ENCODE results near the gene CDK4.
A peak's percentile ranks its signal among the peaks of the same experiment; 100 is the strongest.

The CDK4 gene

DNA sequence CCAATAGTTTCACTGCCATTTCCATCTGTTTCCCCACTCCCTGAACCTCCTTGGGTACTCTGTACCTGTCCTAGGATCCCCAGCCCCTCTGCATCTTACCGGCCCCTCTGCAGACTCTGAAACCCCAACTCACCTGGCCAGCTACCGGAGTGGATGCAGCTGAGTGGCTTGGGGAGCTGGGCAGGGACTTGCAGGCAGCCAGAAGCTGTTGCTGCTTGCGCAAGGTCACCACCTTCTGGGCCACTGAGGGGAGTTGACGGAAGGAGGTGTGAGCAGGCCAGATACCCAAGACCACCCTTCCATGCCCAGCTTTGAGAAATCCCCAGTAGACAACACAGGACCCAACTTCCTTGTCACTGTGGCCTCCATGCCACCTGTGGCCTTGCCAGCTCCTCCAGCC lies 19.8 kb downstream of the CDK4 start:
- in situ Hi-C loops (cut with HindIII; ENCODE audit: low sequenced_read_pairs), result no loop called here
- TF ChIP-seq, protein P1, sequence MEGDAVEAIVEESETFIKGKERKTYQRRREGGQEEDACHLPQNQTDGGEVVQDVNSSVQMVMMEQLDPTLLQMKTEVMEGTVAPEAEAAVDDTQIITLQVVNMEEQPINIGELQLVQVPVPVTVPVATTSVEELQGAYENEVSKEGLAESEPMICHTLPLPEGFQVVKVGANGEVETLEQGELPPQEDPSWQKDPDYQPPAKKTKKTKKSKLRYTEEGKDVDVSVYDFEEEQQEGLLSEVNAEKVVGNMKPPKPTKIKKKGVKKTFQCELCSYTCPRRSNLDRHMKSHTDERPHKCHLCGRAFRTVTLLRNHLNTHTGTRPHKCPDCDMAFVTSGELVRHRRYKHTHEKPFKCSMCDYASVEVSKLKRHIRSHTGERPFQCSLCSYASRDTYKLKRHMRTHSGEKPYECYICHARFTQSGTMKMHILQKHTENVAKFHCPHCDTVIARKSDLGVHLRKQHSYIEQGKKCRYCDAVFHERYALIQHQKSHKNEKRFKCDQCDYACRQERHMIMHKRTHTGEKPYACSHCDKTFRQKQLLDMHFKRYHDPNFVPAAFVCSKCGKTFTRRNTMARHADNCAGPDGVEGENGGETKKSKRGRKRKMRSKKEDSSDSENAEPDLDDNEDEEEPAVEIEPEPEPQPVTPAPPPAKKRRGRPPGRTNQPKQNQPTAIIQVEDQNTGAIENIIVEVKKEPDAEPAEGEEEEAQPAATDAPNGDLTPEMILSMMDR (IDR thresholded peaks at IDR 0.05; ENCODE audit: low read depth, low read length, missing control alignments), result no peak
- H3K4me3 ChIP-seq (ENCODE audit: low read depth, low read length), result no peak overlapping the region
- no peak for DNase-seq (ENCODE audit: low read depth)

DNA sequence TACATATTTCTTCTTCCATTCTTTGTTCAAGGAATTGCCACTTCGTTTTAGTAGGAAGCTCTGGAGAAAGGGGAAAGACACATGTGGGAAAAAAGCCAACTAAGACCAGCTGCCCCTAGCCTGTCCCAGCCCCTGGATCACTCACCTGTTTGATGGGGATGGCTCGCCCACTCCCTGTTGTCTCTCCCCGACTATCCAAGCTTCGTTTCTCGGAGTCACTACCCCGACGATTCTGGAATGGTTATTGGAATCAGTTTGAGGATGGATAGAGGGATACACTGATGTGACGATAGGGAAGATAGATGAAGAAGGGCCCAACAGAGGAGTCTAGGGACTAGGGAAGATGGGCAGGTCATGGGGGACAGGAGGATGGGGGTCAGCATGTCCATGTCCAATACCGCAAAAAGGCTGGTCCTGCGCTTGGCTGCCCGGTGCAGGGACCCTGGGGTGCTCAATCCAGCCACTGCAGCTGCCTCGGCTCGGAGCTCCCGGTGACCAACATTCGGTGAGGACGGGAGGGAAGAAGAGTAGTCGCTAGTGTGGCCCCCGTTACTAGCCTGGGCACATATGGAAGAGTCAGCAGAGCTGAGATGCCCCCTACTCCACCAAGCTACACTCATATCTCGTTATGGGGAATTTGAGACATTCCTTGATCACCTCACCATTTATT lies 20.6 kb downstream of the CDK4 start:
- TF ChIP-seq, protein P1 (IDR thresholded peaks at IDR 0.05; ENCODE audit: low read depth, low read length, missing control alignments), result no peak
- H3K4me3 ChIP-seq (ENCODE audit: low read depth, low read length), result no peak overlapping the region
- in situ Hi-C loops (cut with HindIII; ENCODE audit: low sequenced_read_pairs), result no loop called here
- DNase-seq (ENCODE audit: low read depth), result no peak

DNA sequence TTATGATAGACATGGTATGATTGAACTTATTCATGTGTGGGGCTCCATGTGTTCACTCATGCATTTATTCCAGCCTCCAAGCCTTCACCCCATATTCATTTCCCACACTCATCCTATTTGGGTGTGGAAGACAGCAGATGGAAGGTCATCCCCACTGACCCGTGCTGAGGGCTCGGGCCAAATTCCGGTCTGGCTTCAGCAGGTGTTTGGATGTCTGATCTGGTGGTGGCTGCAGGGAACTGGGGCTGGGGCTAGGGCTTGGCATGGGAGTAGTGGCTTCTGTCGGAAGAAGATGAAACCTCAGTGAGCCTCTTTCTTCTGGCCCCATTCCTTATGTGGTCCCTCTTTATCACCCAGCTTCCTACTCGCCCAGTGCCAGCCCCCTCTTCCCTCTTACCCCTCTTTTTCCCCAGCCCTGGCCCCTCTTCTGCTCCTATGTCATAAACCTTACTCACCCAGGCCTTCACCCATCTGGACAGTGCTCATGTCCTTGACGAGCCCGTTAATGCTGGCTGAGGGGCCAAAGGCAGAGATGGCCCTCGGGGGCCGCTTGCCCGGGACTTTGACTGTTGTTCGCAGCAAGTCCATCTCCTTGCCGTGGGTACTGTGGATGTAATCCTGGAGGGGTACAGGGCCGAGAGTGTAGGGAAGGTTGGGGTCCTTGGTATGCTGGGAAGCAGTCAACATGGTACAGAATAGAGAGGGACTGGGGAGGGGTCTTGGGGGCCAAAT lies 21.6 kb downstream of the CDK4 start:
- H3K4me3 ChIP-seq (ENCODE audit: low read depth, low read length), result no peak overlapping the region
- in situ Hi-C loops (cut with HindIII; ENCODE audit: low sequenced_read_pairs), result no loop called here
- no peak for DNase-seq (ENCODE audit: low read depth)
- TF ChIP-seq, protein P1 (IDR thresholded peaks at IDR 0.05; ENCODE audit: low read depth, low read length, missing control alignments), result no peak

DNA sequence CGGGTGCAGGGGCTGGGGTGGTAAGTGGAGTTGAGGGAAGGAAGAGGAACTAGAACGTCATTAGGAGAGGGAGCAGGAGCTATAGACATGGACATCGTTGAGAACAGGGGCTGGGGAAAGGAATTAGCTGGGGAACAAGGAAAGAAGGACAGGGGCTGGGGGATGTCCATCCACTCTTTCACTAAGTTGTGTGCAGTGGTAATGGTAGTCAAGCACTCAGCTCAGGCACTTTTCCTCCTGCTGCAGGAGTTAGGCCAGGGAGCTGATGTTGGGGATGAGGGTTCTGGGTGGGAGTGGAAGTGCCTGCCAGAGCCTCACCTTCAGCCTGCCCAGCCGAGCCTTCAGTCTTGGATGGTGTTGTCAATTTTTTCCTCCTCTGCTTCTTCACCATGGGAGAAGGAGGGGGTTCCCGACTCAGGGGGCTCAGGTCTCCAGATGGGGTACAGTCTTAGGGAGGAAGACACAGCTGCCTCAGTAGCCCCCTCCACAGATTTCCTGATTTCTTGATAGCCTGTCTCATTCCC lies 22.7 kb downstream of the CDK4 start:
- no peak for DNase-seq (ENCODE audit: low read depth)
- H3K4me3 ChIP-seq (ENCODE audit: low read depth, low read length), result no peak overlapping the region
- in situ Hi-C loops (cut with HindIII; ENCODE audit: low sequenced_read_pairs), result no loop called here
- TF ChIP-seq, protein P1 (IDR thresholded peaks at IDR 0.05; ENCODE audit: low read depth, low read length, missing control alignments), result no peak

DNA sequence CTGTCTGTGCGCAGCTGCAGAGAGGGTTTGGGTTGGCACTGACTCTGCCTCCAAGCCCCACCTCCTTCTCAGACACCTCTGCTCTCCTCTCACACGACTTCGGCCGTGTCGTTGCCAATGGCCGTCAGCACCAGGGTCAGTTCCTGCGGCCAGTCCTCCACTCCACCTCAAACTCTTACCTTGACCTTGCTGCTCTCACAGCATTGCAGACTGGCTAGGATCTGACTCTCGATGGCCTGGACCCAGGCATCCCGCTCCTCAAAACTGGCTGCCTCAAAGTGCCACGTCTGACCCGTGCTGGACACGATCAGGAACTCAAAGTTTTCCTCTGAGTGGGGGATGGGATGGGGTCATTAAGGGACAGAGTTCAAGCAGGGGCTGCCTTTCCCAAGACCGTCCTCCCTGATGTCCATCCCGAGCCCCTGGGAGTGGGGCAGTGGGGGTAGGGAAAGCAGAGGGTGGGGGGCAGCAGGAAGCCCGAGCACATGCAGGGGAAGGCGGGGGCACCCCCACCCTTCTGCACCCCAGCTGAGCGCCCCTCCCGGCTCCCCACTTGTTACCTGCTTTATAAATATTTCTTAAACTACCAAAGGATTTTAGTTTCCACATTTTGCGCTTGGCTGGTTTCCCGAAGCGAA lies 24.2 kb downstream of the CDK4 start:
- no peak for DNase-seq (ENCODE audit: low read depth)
- in situ Hi-C loops (cut with HindIII; ENCODE audit: low sequenced_read_pairs), result no loop called here
- TF ChIP-seq, protein P1 (IDR thresholded peaks at IDR 0.05; ENCODE audit: low read depth, low read length, missing control alignments), result no peak
- no peak overlapping the region for H3K4me3 ChIP-seq (ENCODE audit: low read depth, low read length)

DNA sequence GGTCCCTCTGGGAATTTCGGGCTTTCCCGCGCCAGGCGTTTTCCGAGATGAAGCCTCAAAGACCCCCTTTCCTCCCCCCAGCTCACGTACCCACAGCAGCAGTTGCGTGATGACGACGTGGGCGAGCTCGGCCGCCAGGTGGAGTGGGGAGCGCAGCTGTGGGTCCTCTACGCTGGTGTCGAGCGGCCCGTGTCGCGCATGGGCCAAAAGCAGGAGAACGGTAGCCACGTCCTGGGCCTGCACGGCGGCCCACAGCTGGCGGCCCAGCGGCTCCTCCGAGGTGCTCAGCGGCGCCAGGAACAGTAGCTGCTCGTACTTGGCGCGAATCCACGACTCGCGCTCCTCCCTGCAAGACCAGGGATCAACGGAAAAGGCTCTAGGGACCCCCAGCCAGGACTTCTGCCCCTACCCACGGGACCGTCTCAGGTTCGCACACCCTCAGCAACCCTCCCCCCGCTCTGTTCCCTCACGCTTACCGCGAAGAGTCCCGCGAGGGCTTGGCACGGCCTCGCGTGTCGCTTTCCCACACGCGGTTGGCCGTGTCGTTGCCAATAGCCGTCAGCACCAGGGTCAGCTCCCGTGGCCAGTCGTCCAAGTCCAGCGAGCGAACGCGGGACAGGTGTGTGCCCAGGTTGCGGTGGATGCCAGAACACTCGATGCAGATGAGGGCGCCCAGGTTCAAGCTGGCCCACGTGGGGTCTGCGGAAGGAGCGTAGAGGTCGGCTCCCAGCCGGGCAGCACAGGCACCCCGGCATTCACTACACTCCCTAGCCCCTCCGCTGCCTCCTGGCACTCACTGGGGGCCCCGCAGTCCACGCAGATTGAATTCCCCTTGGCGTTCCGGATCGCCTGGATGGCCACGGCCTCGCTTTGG lies 25.0 kb downstream of the CDK4 start:
- TF ChIP-seq, protein P1 (IDR thresholded peaks at IDR 0.05; ENCODE audit: low read depth, low read length, missing control alignments), result peak; percentile 33
- in situ Hi-C loops (cut with HindIII; ENCODE audit: low sequenced_read_pairs), result no loop called here
- peak overlapping the region; percentile 72 for H3K4me3 ChIP-seq (ENCODE audit: low read depth, low read length)

More for the DNA sequence above, 25.0 kb downstream of the CDK4 start:
- no peak for DNase-seq (ENCODE audit: low read depth)

Measured in astrocyte of the cerebellum (primary cell).